ENCODE results near the gene PPP3CA. TPM values are rescaled to one million over a fixed set of nuclear protein-coding genes. Genes with fewer than 3 reads are reported as not detected.

The PPP3CA gene
- total and polyA plus RNA-seq, 2 experiments from 2014 or later: 27.0 to 45.2 TPM

- no peak overlapping the region for H2AFZ ChIP-seq
- no peak overlapping the region for H3K4me3 ChIP-seq
- Mint-ChIP-seq H3K4me3 (no peak overlapping the region), H3K27ac (no peak overlapping the region), H3K4me1 (peaks cover 20% of the 10 kb centered on the region), H3K36me3 (ENCODE audit: low read depth) (no peaks in the 10 kb centered on the region), H3K27me3 (ENCODE audit: insufficient read depth, low read depth, poor library complexity) (peaks cover 2% of the 10 kb centered on the region), H3K9me3 (no peaks in the 10 kb centered on the region)
- ATAC-seq (no peak), DNase-seq (ENCODE audit: low spot score) (no peak)
- H3K36me3 ChIP-seq (ENCODE audit: insufficient read depth): no peaks in the 10 kb centered on the region
- no peak overlapping the region for H3K4me2 ChIP-seq
- no peaks in the 10 kb centered on the region for H3K27me3 ChIP-seq (ENCODE audit: insufficient read depth)
- no peak for TF ChIP-seq JUNB (IDR thresholded peaks at IDR 0.05; ENCODE audit: unreplicated experiment)
- no peak for TF ChIP-seq ZNF114 (CRISPR knock-in tag; IDR thresholded peaks at IDR 0.05)
- no peak for TF ChIP-seq ETS1 (IDR thresholded peaks at IDR 0.05)
- no peak for TF ChIP-seq NANOG (IDR thresholded peaks at IDR 0.05; ENCODE audit: borderline replicate concordance)
- TF ChIP-seq STAT1 (IDR thresholded peaks at IDR 0.05; ENCODE audit: unreplicated experiment): no peak
- TF ChIP-seq EZH2 (IDR thresholded peaks at IDR 0.05; ENCODE audit: low read depth, unreplicated experiment): no peak
- TF ChIP-seq EZH2phosphoT487 (IDR thresholded peaks at IDR 0.05; ENCODE audit: unreplicated experiment): no peak
- no peak for TF ChIP-seq ZNF331 (CRISPR knock-in tag; IDR thresholded peaks at IDR 0.05; ENCODE audit: low read depth)
- no peak for TF ChIP-seq CREB1 (CRISPR knock-in tag; IDR thresholded peaks at IDR 0.05; ENCODE audit: low read depth)
- no peak for TF ChIP-seq POLR2AphosphoS5 (IDR thresholded peaks at IDR 0.05; ENCODE audit: low read depth)
- TF ChIP-seq ZNF462 (CRISPR knock-in tag; IDR thresholded peaks at IDR 0.05): no peak
- TF ChIP-seq CTCF (conservative IDR thresholded peaks at IDR 0.05; ENCODE audit: low read depth in 2 of 2): no peak
- H3K79me2 ChIP-seq (replicated peaks; ENCODE audit: insufficient read depth): no peaks in the 10 kb centered on the region; the same call in 1 of the 2 replicates
- peaks cover 6% of the 10 kb centered on the region; the same call in 1 of the 2 replicates for H3K4me1 ChIP-seq (ENCODE audit: insufficient read depth)
- no peaks in the 10 kb centered on the region for H3F3A ChIP-seq (replicated peaks; ENCODE audit: low read depth)
- no peaks in the 10 kb centered on the region for H4K20me1 ChIP-seq (replicated peaks; ENCODE audit: insufficient read depth)
- no peak overlapping the region for H3K27ac ChIP-seq (ENCODE audit: low read depth)
- no peaks in the 10 kb centered on the region for H3K9me2 ChIP-seq (ENCODE audit: insufficient read depth)
Observed at GRCh38 chr4:101162990-101163380, 184.3 kb downstream of the PPP3CA start.
